GM19395 (cell line): ENCODE data around the gene ATN1.

Experiments used
- ATAC-seq: cut with Tn5 transposase; IDR thresholded peaks from one replicate; pipeline ENCODE4 v1.9.1; 2021; ENCODE audit warnings: mild to moderate bottlenecking, moderate library complexity; ENCODE audit not compliant: unreplicated experiment

Gene ATN1

DNA sequence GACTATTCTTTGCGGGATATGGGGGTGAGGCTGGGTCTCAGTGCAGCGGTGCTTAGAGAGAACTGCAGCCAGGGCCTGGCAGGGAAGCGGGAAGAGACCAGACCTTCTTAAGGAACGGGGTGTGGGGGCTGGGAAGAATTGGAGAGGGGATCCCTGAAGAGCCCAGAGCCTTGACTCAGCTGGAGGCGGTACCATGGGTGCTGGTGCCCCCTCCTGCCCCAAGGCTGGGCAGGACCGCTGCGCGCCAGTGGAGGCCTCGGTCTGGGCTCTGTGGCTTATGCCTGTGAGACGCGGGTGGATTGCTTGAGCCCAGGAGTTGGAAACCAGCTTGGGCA, 14.5 kb downstream of the ATN1 start:
- no peak for ATAC-seq

DNA sequence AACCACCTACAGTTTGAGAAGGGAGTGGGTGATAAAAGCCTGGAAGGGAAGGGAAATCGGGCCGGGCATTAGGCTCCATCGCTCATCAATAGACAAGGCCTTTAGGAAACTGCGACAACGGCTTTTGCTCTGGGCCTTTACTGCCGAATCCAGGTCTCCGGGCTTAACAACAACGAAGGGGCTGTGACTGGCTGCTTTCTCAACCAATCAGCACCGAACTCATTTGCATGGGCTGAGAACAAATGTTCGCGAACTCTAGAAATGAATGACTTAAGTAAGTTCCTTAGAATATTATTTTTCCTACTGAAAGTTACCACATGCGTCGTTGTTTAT, 15.6 kb downstream of the ATN1 start:
- ATAC-seq, result peak; percentile 40

DNA sequence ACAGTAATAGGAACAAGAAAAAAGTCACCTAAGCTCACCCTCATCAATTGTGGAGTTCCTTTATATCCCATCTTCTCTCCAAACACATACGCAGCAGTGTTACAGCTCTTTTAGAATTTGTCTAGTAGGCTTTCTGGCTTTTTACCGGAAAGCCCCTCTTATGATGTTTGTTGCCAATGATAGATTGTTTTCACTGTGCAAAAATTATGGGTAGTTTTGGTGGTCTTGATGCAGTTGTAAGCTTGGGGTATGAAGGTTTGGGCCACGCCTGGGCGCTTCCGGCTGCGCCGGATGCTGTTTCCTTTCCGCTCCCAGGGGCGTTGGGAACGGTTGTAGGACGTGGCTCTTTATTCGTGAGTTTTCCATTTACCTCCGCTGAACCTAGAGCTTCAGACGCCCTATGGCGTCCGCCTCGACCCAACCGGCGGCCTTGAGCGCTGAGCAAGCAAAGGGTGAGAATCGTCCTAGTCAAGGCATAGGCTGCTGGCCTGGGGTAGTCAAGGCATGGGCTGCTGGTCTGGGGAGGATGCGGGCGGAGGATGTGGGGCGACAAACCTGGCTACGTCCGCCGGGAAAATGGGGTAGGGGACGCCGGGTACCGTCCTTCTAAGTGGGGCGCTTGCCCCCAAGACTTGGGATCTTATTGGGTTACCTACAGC, 16.1 kb downstream of the ATN1 start, which contains the start of the genes C12orf57 and RNU7-1:
Gene C12orf57 (plus strand): TSS at position 301 of the 659 bp plus-strand sequence. CDS start 100 bp downstream, at position 401.
Gene RNU7-1 (plus strand): TSS at position 95 of the 659 bp plus-strand sequence.
- peak; percentile 42 for ATAC-seq

DNA sequence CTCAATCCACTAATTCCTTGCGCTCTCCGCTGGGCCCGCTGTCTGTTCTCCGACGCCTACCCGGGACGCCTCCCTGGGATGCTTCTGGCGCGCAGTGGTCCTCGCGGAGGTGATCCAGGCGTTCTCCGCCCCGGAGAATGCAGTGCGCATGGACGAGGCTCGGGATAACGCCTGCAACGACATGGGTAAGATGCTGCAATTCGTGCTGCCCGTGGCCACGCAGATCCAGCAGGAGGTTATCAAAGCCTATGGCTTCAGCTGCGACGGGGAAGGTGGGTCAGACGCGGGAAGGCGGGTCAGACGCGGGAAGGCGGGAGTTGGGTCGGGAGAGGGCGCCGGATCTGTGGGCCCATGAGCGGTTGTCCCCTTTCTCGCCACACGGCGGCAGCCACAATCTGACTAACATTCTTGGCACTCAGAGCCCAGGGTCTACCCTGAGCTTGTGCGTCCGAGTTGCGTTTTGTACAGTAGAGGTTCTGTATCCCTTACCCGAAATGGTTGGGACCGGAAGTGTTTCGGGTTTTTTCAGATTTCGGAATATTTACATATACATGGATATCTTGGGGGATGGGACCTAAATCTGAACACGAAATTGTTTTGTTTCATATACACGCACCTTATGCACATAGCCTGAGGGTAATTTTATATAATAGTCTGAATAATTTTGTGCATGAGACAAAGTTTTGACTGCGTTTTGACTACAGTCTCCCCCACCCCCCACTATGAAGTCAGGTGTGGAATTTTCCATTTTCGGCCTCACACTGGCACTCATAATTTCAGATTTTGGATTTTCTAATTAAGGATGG, 16.8 kb downstream of the ATN1 start:
- ATAC-seq, result peak; percentile 41

DNA sequence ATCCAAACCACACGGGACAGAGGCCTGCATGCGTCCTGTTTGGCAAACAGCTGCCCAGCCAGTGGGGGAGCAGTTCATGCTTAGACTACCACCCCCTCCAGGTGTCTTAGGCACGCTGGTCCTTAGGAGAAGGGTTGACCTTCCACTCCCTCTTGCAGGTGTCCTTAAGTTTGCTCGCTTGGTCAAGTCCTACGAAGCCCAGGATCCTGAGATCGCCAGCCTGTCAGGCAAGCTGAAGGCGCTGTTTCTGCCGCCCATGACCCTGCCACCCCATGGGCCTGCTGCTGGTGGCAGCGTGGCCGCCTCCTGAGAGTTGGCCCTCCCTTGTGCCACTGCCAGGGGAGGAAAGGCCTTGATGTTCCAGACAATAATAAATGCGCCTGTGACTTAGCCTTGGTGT, 17.9 kb downstream of the ATN1 start:
- no peak for ATAC-seq

DNA sequence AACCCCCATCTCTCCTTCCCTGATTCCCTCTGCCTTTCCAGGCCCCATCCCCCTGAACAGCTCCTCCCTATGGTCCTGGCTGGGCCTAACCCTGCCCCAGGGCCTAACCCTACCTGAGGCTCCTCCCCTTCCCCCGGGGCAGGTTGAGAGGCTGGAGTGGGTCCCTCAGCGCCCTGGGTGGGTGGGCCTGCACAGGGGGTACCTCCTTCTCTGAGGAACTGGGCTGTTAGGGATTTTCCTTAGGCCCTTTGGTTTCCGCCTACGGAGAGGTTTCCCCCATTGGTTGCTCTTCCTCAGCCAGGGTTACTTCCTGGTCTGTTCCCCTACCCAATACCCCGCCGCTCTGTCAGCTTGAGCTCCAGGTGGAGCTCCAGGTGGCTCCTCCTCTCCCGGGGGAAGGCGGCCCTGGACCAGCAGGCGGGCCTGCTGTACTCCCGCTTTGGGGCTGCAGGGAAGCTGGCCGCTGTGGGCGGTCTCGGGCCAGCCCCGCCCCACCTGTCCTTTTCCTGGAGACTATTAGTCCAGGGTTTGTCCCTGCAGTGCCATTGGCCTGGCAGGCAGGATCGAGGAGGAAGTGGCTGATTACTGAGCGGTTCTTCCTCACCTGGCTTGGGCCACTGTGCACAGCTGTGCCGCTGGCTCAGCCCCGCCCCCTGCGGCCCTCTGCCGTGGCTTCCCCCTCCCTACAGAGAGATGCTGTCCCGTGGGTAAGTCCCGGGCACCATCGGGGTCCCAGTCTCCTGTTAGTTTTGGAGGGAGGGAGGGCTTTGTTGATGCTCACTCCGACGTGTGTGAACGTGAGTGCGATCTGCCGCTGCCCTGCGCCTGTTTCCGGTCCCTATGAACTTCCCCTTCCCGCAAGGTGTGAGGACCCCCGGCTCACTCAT, 18.5 kb downstream of the ATN1 start:
- ATAC-seq, result no peak

DNA sequence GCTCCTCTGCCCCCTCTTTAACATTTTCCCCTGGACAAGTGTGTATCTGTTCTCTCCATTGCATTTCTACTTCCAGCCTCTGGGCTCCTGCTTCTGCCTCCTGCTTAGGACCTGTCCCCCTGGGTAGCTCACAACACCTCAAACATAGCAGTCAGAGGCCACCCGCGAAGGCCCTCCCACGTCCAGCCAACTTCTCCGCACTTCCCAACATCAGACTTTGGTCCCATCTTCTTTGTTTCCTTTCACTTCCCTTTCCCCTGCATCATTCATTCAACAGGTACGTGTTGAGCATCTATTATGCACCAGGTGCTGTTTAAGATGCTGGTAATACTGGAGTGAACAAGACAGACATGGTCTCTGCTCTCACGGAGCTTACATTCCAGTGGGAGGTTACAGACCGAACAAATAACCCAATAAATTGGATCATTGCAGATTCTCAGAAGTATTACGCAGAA, 19.2 kb downstream of the ATN1 start:
- ATAC-seq, result no peak

DNA sequence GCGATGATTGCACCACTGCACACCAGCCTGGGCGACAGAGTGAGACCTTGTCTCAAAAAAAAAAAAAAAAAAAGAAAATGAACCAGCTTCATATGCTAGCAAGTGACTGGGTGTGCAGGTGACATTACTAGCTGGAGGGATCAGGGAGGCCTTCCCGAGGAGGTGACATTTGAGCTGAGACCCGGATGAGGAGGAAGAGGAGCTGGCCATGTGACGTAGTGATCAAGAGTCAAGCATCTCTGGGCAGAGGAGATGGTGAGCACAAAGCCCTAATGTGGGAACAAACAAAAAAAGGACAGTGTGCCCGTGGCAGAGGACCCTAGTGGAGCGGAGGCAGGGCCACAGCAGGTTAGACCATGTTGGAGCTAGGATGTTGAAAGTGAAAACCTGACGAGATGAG, 19.9 kb downstream of the ATN1 start:
- no peak for ATAC-seq

DNA sequence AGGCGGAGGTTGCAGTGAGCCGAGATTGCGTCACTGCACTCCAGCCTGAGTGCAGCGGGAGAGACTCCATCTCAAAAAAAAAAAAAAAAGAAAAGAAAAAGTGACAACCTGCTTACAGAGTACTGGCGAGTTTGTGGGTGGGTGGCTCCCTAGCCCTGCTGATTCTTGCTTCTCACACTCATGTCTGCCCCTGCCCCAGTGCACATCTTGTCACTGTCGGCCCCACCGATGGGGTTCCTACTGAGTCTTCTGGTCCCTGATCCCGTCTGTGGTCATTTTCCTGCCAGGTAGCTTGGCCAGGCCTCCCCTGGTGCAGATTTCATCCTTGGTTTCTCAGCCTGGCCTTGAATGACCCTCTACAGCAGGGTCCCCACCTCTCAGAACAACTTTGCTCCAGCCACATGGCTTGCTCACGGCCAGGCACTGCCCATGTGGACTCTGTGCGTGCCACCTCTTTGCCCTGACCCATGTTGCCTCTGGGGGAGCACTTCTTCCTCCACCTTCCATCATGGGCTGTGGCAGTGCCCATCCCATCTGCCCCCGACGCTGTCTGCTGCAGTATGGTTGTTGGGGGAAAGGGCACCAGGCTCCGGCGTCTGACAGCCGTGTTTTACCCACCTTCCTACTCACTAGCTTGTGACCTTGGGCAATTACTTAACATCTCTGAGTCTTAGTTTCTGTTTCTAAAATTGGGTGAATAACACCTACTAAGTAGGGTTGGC, 21.3 kb downstream of the ATN1 start:
- ATAC-seq, result no peak

DNA sequence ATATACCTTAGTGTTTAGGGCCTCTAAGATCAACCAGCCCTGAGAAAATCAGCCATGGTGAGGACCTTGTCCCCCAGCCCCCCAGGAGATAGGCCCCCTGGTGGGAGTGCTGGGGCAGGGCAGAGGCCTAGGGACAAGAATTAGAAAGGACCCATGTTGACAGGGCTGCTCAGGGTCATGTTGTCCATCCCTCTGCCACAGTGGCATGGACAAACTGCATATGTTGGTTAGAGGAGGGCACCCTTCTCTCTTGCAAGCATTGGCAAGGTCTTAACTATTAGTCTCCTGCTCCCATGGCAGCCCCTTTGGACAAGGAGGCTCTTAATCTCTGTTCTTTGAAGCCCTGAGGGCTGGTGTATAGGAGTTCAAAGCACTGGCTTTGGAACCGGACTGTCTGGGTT, 22.6 kb downstream of the ATN1 start:
- ATAC-seq, result no peak

DNA sequence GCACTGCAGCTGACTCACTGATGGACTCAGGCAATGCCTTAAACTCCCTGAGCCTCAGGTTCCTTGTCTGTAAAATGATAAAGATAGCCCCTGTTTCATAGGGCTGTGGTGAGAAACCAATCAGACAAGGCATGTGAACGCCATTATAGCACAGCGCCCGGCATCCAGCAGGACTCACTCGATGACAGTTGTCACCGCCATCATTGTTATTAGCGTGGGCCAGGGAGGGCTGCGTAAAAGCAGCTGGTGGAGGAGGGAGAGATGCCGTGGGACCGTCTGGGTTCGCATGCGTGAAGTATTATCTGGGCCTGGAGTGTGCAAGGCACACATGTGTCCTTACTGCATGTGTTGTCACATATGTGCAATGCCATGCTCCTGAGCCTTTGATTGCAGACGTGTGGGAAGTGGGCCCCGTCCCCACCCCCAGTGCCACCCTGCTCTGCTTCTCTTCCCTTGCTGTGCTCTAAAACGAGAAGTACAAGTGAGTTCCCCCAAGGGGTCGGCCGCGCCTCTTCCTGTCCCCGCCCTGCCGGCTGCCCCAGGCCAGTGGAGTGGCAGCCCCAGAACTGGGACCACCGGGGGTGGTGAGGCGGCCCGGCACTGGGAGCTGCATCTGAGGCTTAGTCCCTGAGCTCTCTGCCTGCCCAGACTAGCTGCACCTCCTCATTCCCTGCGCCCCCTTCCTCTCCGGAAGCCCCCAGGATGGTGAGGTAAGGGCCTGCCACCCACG, 23.2 kb downstream of the ATN1 start, which contains the start of gene PTPN6:
Gene PTPN6 (plus strand): TSS at position 546 of the 730 bp plus-strand sequence. CDS start 157 bp downstream, at position 703.
- ATAC-seq, result peak; percentile 22

DNA sequence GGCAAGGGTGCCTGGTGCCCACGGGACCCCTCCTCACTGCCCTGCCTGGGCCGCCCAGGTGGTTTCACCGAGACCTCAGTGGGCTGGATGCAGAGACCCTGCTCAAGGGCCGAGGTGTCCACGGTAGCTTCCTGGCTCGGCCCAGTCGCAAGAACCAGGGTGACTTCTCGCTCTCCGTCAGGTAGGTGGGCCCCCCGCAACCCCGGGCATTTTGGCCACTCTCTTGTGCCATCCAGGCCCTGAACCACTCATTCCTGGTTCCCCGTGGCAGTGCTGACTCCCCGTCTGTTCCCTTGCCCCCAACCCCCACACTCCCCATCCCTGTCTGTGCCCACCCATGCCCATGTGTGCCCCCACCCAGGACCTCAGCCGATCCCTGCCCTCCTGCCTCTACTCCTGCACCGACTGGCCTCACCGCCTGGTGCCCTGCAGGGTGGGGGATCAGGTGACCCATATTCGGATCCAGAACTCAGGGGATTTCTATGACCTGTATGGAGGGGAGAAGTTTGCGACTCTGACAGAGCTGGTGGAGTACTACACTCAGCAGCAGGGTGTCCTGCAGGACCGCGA, 23.9 kb downstream of the ATN1 start:
- ATAC-seq, result no peak

DNA sequence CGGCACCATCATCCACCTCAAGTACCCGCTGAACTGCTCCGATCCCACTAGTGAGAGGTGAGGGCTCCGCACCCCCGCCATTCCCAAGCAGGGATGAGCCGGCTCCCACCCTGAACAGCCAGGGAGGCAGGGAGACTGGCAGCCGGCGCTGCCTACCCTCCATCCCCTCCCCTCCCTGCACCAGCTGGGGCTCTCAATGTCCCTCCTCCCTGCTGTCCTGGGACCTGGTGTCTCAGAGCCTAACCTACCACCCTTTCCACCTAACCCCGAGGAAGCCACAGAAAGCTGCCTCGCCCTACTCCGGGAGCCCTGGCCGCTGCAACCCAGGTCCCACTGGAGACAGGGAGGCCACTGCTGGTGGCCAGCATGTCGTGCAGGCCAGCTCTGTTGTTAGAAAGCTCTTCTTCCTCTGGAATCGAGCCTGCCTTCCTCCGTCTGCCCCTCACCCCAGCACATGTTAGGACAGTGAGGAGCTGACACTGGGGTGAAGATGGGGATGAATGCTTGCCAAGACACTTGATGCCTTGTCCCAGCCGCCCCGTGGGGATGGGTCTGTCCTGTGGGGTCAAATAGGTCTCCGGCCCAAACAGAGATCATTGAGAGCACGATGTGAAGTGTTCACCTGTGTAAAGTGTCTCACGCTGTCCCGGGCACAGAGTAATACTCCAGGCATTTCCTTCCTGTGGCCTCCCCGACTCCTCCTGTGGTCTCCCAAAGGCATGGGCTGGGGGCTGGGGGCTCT, 24.5 kb downstream of the ATN1 start:
- ATAC-seq, result no peak

DNA sequence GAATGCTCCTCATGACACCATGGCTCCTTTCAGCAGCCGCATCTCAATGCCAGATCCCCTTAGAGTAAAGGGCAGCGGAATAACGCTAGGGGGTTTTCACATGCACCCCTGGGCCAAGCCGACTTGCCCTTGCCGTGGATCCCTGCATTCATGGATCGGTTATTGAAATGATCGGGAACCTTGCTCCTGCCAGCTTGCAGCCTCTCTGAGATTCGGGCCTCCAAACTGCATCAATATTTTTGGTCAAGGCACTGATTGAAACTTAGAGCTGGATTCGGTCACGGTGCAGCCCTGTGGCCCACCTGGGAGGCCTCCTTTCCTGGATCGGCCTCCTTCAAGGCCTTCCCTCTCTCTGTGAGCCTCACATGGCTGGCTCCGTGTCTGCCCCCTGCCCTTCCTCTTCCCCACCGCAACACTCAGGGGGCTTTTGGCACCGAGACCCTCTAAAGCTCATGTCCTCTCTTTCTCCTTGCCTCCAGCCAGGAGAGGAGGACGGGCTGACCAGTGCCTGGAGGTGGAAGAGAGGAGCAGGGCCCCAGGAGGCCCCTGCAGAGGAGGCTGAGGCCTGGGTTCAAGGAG, 25.2 kb downstream of the ATN1 start:
- no peak for ATAC-seq

DNA sequence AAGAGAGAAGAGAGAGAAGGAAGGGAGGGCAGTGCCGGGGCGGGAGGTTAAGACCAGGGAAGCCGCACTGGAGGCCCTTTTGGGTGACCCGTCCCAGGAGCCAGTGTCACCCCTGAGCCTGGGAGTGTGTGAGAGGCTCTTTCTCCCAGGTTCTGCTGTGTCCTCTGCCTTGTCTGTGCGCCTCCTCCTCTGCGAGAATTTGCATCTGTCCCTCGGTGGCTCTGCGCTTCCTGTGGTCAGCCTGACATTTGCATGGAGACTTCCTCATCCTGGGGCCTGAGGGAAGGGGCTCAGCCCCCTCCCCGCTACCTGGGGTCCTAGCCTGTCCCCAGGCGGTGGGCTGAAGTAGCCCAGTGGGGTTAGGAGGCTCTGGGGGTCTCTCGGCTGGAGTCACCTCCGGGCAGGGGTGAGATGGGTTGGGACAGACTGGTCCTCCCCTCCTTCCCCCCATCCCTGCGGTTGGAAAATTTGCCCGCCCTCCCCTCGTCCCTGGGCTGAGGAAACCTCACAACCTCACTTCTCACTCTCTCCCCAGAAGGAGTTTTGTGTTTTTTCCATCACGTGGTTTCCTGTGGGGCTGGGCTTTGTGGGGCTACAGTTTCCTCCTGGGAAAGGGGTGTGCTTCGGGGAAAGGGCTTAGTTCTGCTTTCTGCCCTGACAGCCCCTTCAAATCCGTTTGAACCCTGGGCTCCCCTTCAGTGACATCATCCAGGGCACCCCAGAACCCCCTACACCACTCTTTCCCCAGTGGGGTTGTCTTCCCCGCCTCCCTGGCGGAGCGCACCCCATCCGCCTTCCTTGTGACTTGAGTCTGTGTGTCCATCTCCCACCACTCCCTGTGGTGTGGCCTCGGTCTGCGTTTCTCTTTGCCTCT, 25.9 kb downstream of the ATN1 start:
- ATAC-seq, result peak; percentile 50

DNA sequence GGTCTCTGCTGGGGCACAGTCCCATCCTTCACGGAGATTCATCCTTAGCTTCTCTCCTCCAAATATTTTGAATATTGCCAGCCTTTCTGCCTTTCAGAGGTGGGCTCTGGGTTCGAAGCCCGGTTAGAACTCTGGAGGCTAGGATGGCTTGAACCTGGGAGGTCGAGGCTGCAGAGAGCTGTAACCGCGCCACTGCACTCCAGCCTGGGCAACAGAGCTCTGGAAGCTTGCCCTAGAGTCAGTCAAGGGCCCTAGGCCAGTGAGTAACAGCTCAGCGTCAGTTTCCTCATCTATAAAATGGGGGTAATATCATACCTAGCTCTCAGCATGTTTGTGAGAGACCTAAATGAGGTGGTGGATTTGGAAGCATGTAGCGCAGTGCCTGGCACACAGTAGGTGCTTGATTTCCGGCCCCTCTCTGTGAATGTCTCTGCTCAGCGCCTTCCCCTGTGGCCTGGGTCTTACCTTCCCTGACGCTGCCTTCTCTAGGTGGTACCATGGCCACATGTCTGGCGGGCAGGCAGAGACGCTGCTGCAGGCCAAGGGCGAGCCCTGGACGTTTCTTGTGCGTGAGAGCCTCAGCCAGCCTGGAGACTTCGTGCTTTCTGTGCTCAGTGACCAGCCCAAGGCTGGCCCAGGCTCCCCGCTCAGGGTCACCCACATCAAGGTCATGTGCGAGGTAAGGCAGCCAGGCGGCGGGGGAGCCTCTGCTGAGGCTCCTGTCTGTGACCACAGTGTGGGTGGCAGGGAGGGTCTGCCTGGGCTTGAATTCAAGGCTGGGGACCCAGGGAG, 26.8 kb downstream of the ATN1 start:
- ATAC-seq, result no peak
